ENCODE results near the gene DEFB112.

Gene DEFB112

DNA sequence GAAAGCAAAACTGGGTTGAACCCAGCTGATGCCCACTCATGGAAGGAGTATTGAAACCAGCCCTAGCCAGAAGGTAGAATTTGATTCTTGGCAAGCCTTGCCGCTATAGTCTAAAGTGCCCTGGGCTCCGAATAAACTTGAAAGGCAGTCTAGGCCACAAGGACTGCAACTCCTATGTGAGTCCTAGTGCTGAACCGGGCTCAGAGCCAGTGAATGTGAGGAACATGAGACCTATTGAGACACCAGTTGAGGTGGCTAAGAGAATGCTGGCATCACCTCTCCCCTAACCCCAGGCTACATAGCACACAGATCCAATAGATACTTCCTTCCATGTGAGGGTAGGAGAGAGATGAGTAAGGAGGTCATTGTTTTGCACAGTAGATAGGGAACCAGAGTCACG lies 24.5 kb downstream of the DEFB112 start:
- no peak for DNase-seq (ENCODE audit: low read depth)
- TF ChIP-seq, protein P1, sequence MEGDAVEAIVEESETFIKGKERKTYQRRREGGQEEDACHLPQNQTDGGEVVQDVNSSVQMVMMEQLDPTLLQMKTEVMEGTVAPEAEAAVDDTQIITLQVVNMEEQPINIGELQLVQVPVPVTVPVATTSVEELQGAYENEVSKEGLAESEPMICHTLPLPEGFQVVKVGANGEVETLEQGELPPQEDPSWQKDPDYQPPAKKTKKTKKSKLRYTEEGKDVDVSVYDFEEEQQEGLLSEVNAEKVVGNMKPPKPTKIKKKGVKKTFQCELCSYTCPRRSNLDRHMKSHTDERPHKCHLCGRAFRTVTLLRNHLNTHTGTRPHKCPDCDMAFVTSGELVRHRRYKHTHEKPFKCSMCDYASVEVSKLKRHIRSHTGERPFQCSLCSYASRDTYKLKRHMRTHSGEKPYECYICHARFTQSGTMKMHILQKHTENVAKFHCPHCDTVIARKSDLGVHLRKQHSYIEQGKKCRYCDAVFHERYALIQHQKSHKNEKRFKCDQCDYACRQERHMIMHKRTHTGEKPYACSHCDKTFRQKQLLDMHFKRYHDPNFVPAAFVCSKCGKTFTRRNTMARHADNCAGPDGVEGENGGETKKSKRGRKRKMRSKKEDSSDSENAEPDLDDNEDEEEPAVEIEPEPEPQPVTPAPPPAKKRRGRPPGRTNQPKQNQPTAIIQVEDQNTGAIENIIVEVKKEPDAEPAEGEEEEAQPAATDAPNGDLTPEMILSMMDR (IDR thresholded peaks at IDR 0.05; ENCODE audit: control insufficient read depth, insufficient read depth, low read depth, low read length, missing control alignments): no peak
- no peak overlapping the region for H3K4me3 ChIP-seq (ENCODE audit: control insufficient read depth, low read depth, low read length)

- TF ChIP-seq, protein P1 (IDR thresholded peaks at IDR 0.05; ENCODE audit: control insufficient read depth, insufficient read depth, low read depth, low read length, missing control alignments): no peak
- H3K4me3 ChIP-seq (ENCODE audit: control insufficient read depth, low read depth, low read length): no peak within 1 kb of the TSS
Observed at GRCh38 chr6:50021894-50022293, 27.8 kb downstream of the DEFB112 start, which contains the start of gene DEFB110. Gene DEFB110, minus strand, starts transcription at chr6:50021994. Its CDS starts 59 bp downstream, at chr6:50021935.

GRCh38 chr6:50007819-50008218 lies 41.9 kb downstream of the DEFB112 start:
- H3K4me3 ChIP-seq (ENCODE audit: control insufficient read depth, low read depth, low read length): no peak overlapping the region
- TF ChIP-seq, protein P1 (IDR thresholded peaks at IDR 0.05; ENCODE audit: control insufficient read depth, insufficient read depth, low read depth, low read length, missing control alignments): no peak
- DNase-seq (ENCODE audit: low read depth): no peak

More at GRCh38 chr6:50021894-50022293, 27.8 kb downstream of the DEFB112 start, which contains the start of gene DEFB110:
- no peak for DNase-seq (ENCODE audit: low read depth)

- no peak for DNase-seq (ENCODE audit: low read depth)
- no peak overlapping the region for H3K4me3 ChIP-seq (ENCODE audit: control insufficient read depth, low read depth, low read length)
- TF ChIP-seq, protein P1 (IDR thresholded peaks at IDR 0.05; ENCODE audit: control insufficient read depth, insufficient read depth, low read depth, low read length, missing control alignments): no peak
Observed at GRCh38 chr6:50003139-50003538, 46.6 kb downstream of the DEFB112 start.

GRCh38 chr6:49995278-49995677 lies 54.5 kb downstream of the DEFB112 start:
- H3K4me3 ChIP-seq (ENCODE audit: control insufficient read depth, low read depth, low read length): no peak overlapping the region
- TF ChIP-seq, protein P1 (IDR thresholded peaks at IDR 0.05; ENCODE audit: control insufficient read depth, insufficient read depth, low read depth, low read length, missing control alignments): no peak
- no peak for DNase-seq (ENCODE audit: low read depth)
